Astrocyte of the cerebellum (primary cell): ENCODE measurements around the gene KLF15.

ENCODE experiments used
- DNase-seq: peaks from one replicate; pipeline ENCODE4 v3.0.0-alpha.2; 2011; ENCODE audit warnings: low read depth
- H3K4me3 ChIP-seq: 2 replicates; pipeline ENCODE4 v1.5.1; 2011; ENCODE audit warnings: mild to moderate bottlenecking, low read depth, low read length, moderate library complexity
- in situ Hi-C: cut with HindIII; loops from 2 replicates; pipeline ENCODE4 v1.10.0; 2017; ENCODE audit warnings: low sequenced_read_pairs
- TF ChIP-seq, protein P1 (sequence below): IDR thresholded peaks from 2 replicates; pipeline ENCODE4 v1.5.1; 2012; ENCODE audit warnings: low read length, low read depth, moderate library complexity, mild to moderate bottlenecking; ENCODE audit errors: missing control alignments

The KLF15 gene

GRCh38 chr3:126313580-126314304 is 43.5 kb downstream of the KLF15 start:
- no peak overlapping the region for H3K4me3 ChIP-seq
- TF ChIP-seq, protein P1, sequence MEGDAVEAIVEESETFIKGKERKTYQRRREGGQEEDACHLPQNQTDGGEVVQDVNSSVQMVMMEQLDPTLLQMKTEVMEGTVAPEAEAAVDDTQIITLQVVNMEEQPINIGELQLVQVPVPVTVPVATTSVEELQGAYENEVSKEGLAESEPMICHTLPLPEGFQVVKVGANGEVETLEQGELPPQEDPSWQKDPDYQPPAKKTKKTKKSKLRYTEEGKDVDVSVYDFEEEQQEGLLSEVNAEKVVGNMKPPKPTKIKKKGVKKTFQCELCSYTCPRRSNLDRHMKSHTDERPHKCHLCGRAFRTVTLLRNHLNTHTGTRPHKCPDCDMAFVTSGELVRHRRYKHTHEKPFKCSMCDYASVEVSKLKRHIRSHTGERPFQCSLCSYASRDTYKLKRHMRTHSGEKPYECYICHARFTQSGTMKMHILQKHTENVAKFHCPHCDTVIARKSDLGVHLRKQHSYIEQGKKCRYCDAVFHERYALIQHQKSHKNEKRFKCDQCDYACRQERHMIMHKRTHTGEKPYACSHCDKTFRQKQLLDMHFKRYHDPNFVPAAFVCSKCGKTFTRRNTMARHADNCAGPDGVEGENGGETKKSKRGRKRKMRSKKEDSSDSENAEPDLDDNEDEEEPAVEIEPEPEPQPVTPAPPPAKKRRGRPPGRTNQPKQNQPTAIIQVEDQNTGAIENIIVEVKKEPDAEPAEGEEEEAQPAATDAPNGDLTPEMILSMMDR: no peak
- no peak for DNase-seq
- in situ Hi-C loops: loop anchor here (5.0 kb wide), 1 partner anchor 106 kb away; no protein-coding TSS in a partner anchor

DNA sequence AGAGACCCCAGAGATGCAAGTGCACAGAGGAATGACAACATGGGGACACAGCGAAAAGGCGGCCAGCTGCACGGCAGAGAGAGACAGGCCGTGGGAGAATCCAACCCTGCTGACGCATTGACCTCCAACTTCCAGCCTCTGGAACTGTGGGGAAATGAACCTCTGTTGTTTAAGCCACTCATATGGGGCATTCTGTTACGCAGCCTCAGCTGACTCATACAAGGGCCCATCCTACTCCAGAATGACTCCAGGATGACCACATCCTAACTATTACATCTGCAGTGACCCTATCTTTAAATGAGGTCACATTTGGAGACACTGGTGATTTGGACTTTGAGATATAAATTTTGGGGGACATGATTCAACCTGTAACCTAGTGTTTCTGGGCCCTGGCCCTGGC is 44.0 kb downstream of the KLF15 start:
- TF ChIP-seq, protein P1: no peak
- H3K4me3 ChIP-seq: no peak overlapping the region
- no peak for DNase-seq
- in situ Hi-C loops: loop anchor here (5.0 kb wide), 1 partner anchor 106 kb away; no protein-coding TSS in a partner anchor

DNA sequence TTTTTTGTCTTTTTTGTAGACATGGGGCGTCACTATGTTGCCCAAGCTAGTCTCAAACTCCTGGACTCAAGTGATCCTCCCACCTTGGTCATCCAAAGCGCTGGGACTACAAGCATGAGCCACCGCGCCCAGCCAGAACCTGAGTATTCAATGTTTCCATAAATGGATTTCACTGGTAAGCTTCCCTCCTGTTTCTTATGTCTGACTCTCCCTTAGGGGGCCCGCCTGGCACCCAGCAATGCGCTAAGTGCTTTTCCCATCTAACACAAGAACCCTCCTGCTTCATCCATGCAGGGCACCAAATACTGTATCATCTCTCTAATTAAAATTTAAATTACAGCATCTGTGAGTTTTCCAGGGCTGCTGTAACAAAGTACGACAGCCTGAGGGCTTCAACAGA is 44.9 kb downstream of the KLF15 start:
- TF ChIP-seq, protein P1: no peak
- no peak for DNase-seq
- no peak overlapping the region for H3K4me3 ChIP-seq
- in situ Hi-C loops: loop anchor here (5.0 kb wide), 1 partner anchor 105 kb away; no protein-coding TSS in a partner anchor

GRCh38 chr3:126311338-126311978 is 45.8 kb downstream of the KLF15 start:
- in situ Hi-C loops: loop anchor here (5.0 kb wide), 1 partner anchor 104 kb away; no protein-coding TSS in a partner anchor

DNA sequence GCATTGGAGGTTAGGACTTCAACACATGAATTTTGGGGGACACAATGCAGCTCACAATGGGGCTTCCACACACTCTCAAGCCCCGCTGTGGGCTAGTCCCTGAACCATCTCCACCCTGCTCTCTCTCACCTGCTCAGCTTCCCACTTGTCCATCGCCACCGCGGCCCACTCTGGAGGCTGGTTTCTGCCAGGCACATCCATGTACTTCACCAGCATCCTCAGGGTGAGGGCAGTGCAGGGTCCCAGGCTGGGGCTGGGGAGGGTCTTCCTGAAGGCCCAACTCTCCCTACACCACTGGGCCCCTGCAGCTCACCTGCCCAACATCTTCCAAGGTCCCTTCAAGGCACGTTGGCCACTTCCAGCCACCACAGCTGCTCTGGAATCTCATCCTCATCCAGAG is 46.4 kb downstream of the KLF15 start:
- in situ Hi-C loops: loop anchor here (5.0 kb wide), 1 partner anchor 104 kb away; no protein-coding TSS in a partner anchor
- no peak for DNase-seq
- no peak overlapping the region for H3K4me3 ChIP-seq
- TF ChIP-seq, protein P1: no peak

More at GRCh38 chr3:126311338-126311978, 45.8 kb downstream of the KLF15 start:
- DNase-seq: no peak
- TF ChIP-seq, protein P1: no peak
- H3K4me3 ChIP-seq: no peak overlapping the region

GRCh38 chr3:126309861-126310655 is 47.1 kb downstream of the KLF15 start:
- DNase-seq: no peak
- in situ Hi-C loops: loop anchor here (5.0 kb wide), 1 partner anchor 103 kb away; no protein-coding TSS in a partner anchor
- TF ChIP-seq, protein P1: no peak
- H3K4me3 ChIP-seq: no peak overlapping the region
